Skin of body (tissue), 2 donors: ENCODE results near the gene LRRK2. TPM values are rescaled to one million over a fixed set of nuclear protein-coding genes. Genes with fewer than 3 reads are reported as not detected.
"Not testable (repeated sequence)": the region's sequence is repeated elsewhere in the genome, so short reads cannot be mapped to it uniquely, and the experiment has no call there.

Experiments used
- DNase-seq: peaks from one replicate; lab custom pipeline; 2025; lab: John Stamatoyannopoulos, UW
- total RNA-seq: library from RNA; depleted of rRNA; stranded (reverse); fragments of >200 nt; gene quantifications from one replicate; pipeline ENCODE4 v1.2.3, GENCODE V29; 2014

The LRRK2 gene
- total RNA-seq, 1 donor from 2014 or later: 21.2 TPM

GRCh38 chr12:40313928-40314327, 89.1 kb downstream of the LRRK2 start:
- DNase-seq: no peak

GRCh38 chr12:40314927-40315326, 90.1 kb downstream of the LRRK2 start:
- DNase-seq: no peak

GRCh38 chr12:40315375-40315774, 90.6 kb downstream of the LRRK2 start:
- no peak for DNase-seq

- no peak for DNase-seq
Measured at GRCh38 chr12:40324261-40324660, 99.5 kb downstream of the LRRK2 start.

- DNase-seq: no peak
Measured at GRCh38 chr12:40325349-40325960, 100.7 kb downstream of the LRRK2 start.

- DNase-seq: no peak
Measured at GRCh38 chr12:40327535-40327934, 102.7 kb downstream of the LRRK2 start.

- DNase-seq: no peak
Measured at GRCh38 chr12:40330180-40330579, 105.4 kb downstream of the LRRK2 start.

- DNase-seq: no peak
Measured at GRCh38 chr12:40331886-40332285, 107.1 kb downstream of the LRRK2 start.

- DNase-seq: no peak
Measured at GRCh38 chr12:40335991-40336390, 111.2 kb downstream of the LRRK2 start.

- DNase-seq: no peak
Measured at GRCh38 chr12:40336573-40337199, 111.9 kb downstream of the LRRK2 start.

GRCh38 chr12:40338071-40338470, 113.3 kb downstream of the LRRK2 start:
- no peak for DNase-seq

GRCh38 chr12:40338621-40339020, 113.8 kb downstream of the LRRK2 start:
- DNase-seq: no peak

GRCh38 chr12:40342010-40342409, 117.2 kb downstream of the LRRK2 start:
- no peak for DNase-seq

GRCh38 chr12:40343124-40343523, 118.3 kb downstream of the LRRK2 start:
- DNase-seq: no peak

- DNase-seq: no peak
Measured at GRCh38 chr12:40344312-40344711, 119.5 kb downstream of the LRRK2 start.

- no peak for DNase-seq
Measured at GRCh38 chr12:40351976-40352375, 127.2 kb downstream of the LRRK2 start.

- DNase-seq: no peak
Measured at GRCh38 chr12:40375076-40375475, 150.3 kb downstream of the LRRK2 start.

- no peak for DNase-seq
Measured at GRCh38 chr12:40376533-40377267, 151.9 kb downstream of the LRRK2 start.

- DNase-seq: no peak
Measured at GRCh38 chr12:40378691-40379090, 153.9 kb downstream of the LRRK2 start.

- DNase-seq: no peak
Measured at GRCh38 chr12:40382217-40382616, 157.4 kb downstream of the LRRK2 start.

GRCh38 chr12:40387279-40387678, 162.5 kb downstream of the LRRK2 start:
- not testable (repeated sequence) for DNase-seq

GRCh38 chr12:40390980-40391379, 166.2 kb downstream of the LRRK2 start:
- DNase-seq: no peak

GRCh38 chr12:40393026-40393425, 168.2 kb downstream of the LRRK2 start:
- no peak for DNase-seq
